Left ventricle myocardium superior (tissue), 1 donor: ENCODE data around the gene RDH5. TPM values are rescaled to one million over a fixed set of nuclear protein-coding genes. Genes with fewer than 3 reads are reported as not detected.
A peak's percentile ranks its signal among the peaks of the same experiment; 100 is the strongest.

Experiments
- ATAC-seq: fragments of 200-7000 bp; cut with Tn5 transposase; one replicate; pipeline ENCODE4 v1.9.1; 2020; ENCODE audit warnings: mild to moderate bottlenecking, moderate library complexity
- DNase-seq: peaks from one replicate; pipeline ENCODE4 v3.0.0-alpha.2; 2020
- intact Hi-C: fragments of 100-400 bp; cut with micrococcal nuclease; formaldehyde crosslinking; loops from one replicate; pipeline ENCODE4 v1.11.0; 2022
- long read RNA-seq: library from polyadenylated mRNA; unstranded; transcript quantifications from one replicate; pipeline ENCODE4 v2.0.0, GENCODE V29; 2021
- total RNA-seq: library from RNA; stranded (reverse); fragmentation: NEBNext Ultra II Directional; extraction: Animal tissue kit (Norgen Biotek cat#: 25700); gene quantifications from one replicate; pipeline ENCODE4 v1.2.1, GENCODE V29; 2021
- donor health status: DM: no; HTN: yes; CAD: no; lungs with severe emphysema.

Gene RDH5
- 13.5 TPM for total RNA-seq
- long read RNA-seq, partial matches to known transcripts = 1 of 13 reads
- long read RNA-seq, other reads (novel, unspliced or antisense) = 8 of 13 reads

GRCh38 chr12:55720071-55720564 is at the start of gene RDH5:
RDH5 (plus strand) TSS chr12:55720393; CDS start chr12:55721185, 792 bp downstream.
- DNase-seq = peak; percentile 76
- ATAC-seq = peak; percentile 67
- intact Hi-C loops = no loop called here

GRCh38 chr12:55671746-55672145 is 48.4 kb upstream of the RDH5 start:
- no peak for DNase-seq
- ATAC-seq = no peak
- intact Hi-C loops = no loop called here

GRCh38 chr12:55673638-55674037 is 46.6 kb upstream of the RDH5 start:
- ATAC-seq (peak; percentile 52), DNase-seq (no peak)
- intact Hi-C loops = no loop called here

- intact Hi-C loops = no loop called here
- no peak for DNase-seq
- no peak for ATAC-seq
Measured at GRCh38 chr12:55675666-55676065, 44.5 kb upstream of the RDH5 start.

- ATAC-seq (no peak), DNase-seq (no peak)
- intact Hi-C loops = no loop called here
Measured at GRCh38 chr12:55676707-55677106, 43.5 kb upstream of the RDH5 start.

GRCh38 chr12:55679691-55680090 is 40.5 kb upstream of the RDH5 start:
- DNase-seq (no peak), ATAC-seq (no peak)
- intact Hi-C loops = no loop called here

- peak; percentile 85 for ATAC-seq
- peak; percentile 74 for DNase-seq
- intact Hi-C loops = no loop called here
Measured at GRCh38 chr12:55681142-55682077, 38.8 kb upstream of the RDH5 start.

- ATAC-seq = peak; percentile 1
- intact Hi-C loops = no loop called here
- DNase-seq = no peak
Measured at GRCh38 chr12:55682087-55682796, 38.0 kb upstream of the RDH5 start.

- intact Hi-C loops = no loop called here
- DNase-seq = no peak
- no peak for ATAC-seq
Measured at GRCh38 chr12:55683676-55684075, 36.5 kb upstream of the RDH5 start.

GRCh38 chr12:55684761-55685370 is 35.3 kb upstream of the RDH5 start:
- DNase-seq = no peak
- intact Hi-C loops = no loop called here
- ATAC-seq = no peak

- ATAC-seq (no peak), DNase-seq (no peak)
- intact Hi-C loops = no loop called here
Measured at GRCh38 chr12:55685671-55686070, 34.5 kb upstream of the RDH5 start.

- no peak for ATAC-seq
Measured at GRCh38 chr12:55686366-55687010, 33.7 kb upstream of the RDH5 start.

GRCh38 chr12:55687746-55688145 is 32.4 kb upstream of the RDH5 start:
- ATAC-seq = no peak
- no peak for DNase-seq
- intact Hi-C loops = no loop called here

More at GRCh38 chr12:55686366-55687010, 33.7 kb upstream of the RDH5 start:
- DNase-seq = no peak
- intact Hi-C loops = no loop called here

GRCh38 chr12:55688716-55689655 is 31.2 kb upstream of the RDH5 start:
- DNase-seq = no peak
- no peak for ATAC-seq
- intact Hi-C loops = no loop called here

- ATAC-seq (no peak), DNase-seq (no peak)
- intact Hi-C loops = no loop called here
Measured at GRCh38 chr12:55692631-55693322, 27.4 kb upstream of the RDH5 start.

- intact Hi-C loops = no loop called here
- ATAC-seq (no peak), DNase-seq (no peak)
Measured at GRCh38 chr12:55693323-55694187, 26.6 kb upstream of the RDH5 start.

- intact Hi-C loops = no loop called here
- ATAC-seq (no peak), DNase-seq (no peak)
Measured at GRCh38 chr12:55694188-55694515, 26.0 kb upstream of the RDH5 start.
